ENCODE measurements around the gene EPS8L2. TPM values are rescaled to one million over a fixed set of nuclear protein-coding genes. Genes with fewer than 3 reads are reported as not detected.

Gene EPS8L2
- total and polyA plus RNA-seq, 9 of the 15 experiments (the other 6 are each of a cell fraction or from before 2014, with no cell fraction given): 0.75 to 17.0 (median 3.7) TPM

- TF ChIP-seq, protein P1, sequence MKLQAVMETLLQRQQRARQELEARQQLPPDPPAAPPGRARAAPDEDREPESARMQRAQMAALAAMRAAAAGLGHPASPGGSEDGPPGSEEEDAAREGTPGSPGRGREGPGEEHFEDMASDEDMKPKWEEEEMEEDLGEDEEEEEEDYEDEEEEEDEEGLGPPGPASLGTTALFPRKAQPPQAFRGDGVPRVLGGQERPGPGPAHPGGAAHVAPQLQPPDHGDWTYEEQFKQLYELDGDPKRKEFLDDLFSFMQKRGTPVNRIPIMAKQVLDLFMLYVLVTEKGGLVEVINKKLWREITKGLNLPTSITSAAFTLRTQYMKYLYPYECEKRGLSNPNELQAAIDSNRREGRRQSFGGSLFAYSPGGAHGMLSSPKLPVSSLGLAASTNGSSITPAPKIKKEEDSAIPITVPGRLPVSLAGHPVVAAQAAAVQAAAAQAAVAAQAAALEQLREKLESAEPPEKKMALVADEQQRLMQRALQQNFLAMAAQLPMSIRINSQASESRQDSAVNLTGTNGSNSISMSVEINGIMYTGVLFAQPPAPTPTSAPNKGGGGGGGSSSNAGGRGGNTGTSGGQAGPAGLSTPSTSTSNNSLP (IDR thresholded peaks at IDR 0.05; ENCODE audit: borderline replicate concordance, low read depth, low read length): no peak
Measured at GRCh38 chr11:745428-745827, 39.4 kb downstream of the EPS8L2 start (continued).

DNA sequence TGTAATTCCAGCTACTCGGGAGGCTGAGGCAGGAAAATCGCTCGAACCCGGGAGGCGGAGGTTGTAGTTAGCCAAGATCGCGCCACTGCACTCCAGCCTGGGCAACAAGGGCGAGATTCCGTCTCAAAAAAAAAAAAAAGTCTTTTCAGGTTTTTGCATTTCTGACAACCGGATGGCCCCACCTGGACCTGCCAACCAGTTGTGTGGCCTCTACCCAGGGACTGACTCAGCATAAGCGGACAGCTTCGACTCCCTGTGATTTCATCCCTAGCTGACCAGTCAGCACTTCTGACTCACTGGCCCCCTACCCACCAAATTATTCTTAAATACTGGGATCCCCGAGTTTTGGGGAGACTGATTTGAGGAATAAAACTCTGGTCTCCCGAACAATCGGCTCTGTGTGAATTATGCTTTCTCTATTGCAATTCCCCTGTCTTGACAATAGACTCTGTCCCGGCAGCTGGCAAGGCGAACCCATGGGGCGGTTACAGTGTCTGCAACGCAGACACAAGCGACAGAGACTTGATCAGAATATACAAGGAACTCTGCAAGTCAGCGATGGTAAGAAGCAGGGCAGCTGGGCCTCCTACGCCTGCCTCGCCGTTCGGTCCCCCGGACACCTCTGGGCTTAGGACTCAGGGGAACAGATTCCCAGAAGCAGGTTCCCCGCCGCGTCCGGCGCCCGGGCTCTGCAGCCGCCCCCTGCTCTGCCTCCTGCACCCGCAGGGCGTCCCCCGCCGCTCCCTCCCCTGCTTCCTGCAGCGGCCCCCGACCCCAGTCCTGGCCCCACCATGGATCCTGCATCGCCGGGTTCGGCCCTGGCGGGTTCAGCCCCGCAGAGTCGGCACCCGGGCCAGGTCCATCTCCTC is 40.5 kb downstream of the EPS8L2 start:
- peaks cover 29 to 54% of the 10 kb centered on the region in 2 experiments for H3K4me1 ChIP-seq (replicated peaks in 1 of 2; ENCODE audit: control insufficient read depth in 2 of 2, insufficient read depth in 2 of 2, low read length in 2 of 2)
- no peak for TF ChIP-seq ELF1 (tag; IDR thresholded peaks at IDR 0.05)
- TF ChIP-seq TGIF2 (CRISPR knock-in tag; IDR thresholded peaks at IDR 0.05): 0 out of 2 replicates have a peak, but pooled peaks have one; percentile 38
- no peak for TF ChIP-seq ZNF764 (CRISPR knock-in tag; IDR thresholded peaks at IDR 0.05; ENCODE audit: low read depth)
- peak; percentile 61; the same call in 1 of the 2 replicates for TF ChIP-seq MAFF (IDR thresholded peaks at IDR 0.05; ENCODE audit: low read length)
- TF ChIP-seq MEIS2 (IDR thresholded peaks at IDR 0.05; ENCODE audit: partially characterized antibody): no peak
- TF ChIP-seq MAFK (IDR thresholded peaks at IDR 0.05; ENCODE audit: low read length): peak; percentile 71
- TF ChIP-seq SLC30A9 (CRISPR knock-in tag; IDR thresholded peaks at IDR 0.05): no peak
- TF ChIP-seq CREB5 (CRISPR knock-in tag; IDR thresholded peaks at IDR 0.05): no peak
- TF ChIP-seq, protein P2, sequence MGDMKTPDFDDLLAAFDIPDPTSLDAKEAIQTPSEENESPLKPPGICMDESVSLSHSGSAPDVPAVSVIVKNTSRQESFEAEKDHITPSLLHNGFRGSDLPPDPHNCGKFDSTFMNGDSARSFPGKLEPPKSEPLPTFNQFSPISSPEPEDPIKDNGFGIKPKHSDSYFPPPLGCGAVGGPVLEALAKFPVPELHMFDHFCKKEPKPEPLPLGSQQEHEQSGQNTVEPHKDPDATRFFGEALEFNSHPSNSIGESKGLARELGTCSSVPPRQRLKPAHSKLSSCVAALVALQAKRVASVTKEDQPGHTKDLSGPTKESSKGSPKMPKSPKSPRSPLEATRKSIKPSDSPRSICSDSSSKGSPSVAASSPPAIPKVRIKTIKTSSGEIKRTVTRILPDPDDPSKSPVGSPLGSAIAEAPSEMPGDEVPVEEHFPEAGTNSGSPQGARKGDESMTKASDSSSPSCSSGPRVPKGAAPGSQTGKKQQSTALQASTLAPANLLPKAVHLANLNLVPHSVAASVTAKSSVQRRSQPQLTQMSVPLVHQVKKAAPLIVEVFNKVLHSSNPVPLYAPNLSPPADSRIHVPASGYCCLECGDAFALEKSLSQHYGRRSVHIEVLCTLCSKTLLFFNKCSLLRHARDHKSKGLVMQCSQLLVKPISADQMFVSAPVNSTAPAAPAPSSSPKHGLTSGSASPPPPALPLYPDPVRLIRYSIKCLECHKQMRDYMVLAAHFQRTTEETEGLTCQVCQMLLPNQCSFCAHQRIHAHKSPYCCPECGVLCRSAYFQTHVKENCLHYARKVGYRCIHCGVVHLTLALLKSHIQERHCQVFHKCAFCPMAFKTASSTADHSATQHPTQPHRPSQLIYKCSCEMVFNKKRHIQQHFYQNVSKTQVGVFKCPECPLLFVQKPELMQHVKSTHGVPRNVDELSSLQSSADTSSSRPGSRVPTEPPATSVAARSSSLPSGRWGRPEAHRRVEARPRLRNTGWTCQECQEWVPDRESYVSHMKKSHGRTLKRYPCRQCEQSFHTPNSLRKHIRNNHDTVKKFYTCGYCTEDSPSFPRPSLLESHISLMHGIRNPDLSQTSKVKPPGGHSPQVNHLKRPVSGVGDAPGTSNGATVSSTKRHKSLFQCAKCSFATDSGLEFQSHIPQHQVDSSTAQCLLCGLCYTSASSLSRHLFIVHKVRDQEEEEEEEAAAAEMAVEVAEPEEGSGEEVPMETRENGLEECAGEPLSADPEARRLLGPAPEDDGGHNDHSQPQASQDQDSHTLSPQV (IDR thresholded peaks at IDR 0.05): 0 out of 2 replicates have a peak, but pooled peaks have one; percentile 14
- TF ChIP-seq EGR1 (conservative IDR thresholded peaks at IDR 0.05): peak; percentile 12; the same call in 1 of the 2 replicates
- TF ChIP-seq ZNF717 (CRISPR knock-in tag; IDR thresholded peaks at IDR 0.05): no peak

More for the DNA sequence above, 40.5 kb downstream of the EPS8L2 start:
- intact Hi-C loops (cut with micrococcal nuclease) (no loop called here), in situ Hi-C loops (cut with MboI) (no loop called here)
- H3K4me3 ChIP-seq: peak overlapping the region; percentile 100
- FAIRE-seq (peak; percentile 15), ATAC-seq (peak; percentile 32), DNase-seq (ENCODE audit: extremely low read depth in 1 of 4, low spot score in 3 of 4) (peak in 1 of 4 experiments; percentile 53)
- CTCF ChIA-PET (ENCODE audit: low intra/inter-chr PET ratio): interaction anchor here (1.8 kb wide), 1 partner anchor 19 kb away, joined by 3 read pairs; no protein-coding TSS in a partner anchor
- peak overlapping the region; percentile 99; the same call in 2 of the 3 replicates for H3K27ac ChIP-seq (ENCODE audit: extremely low read depth, low read depth, low read length)
- H3K4me2 ChIP-seq (ENCODE audit: insufficient read depth, low read length): peak overlapping the region; percentile 94
- no peaks in the 10 kb centered on the region for H3K9me3 ChIP-seq (replicated peaks; ENCODE audit: control insufficient read depth, insufficient read depth, low read depth, low read length)
- H3K36me3 ChIP-seq (ENCODE audit: control insufficient read depth, insufficient read depth, low read length): peaks cover 28% of the 10 kb centered on the region
- BruUV-seq (replicated peaks): TSS peak; percentile 78
- peak overlapping the region; percentile 92 to 100; a peak in 3 of 4 replicates for H3K9ac ChIP-seq (ENCODE audit: insufficient read depth in 1 of 2, low read depth in 2 of 2, low read length in 2 of 2)
- POLR2A ChIA-PET: interaction anchor here (0.6 to 7.4 kb wide), 14 partner anchors 9 to 524 kb away, joined by 3 to 88 read pairs (median 4); no protein-coding TSS in a partner anchor
- no peaks in the 10 kb centered on the region for H3K27me3 ChIP-seq (ENCODE audit: control insufficient read depth in 2 of 2, insufficient read depth in 2 of 2, low read length in 2 of 2)
- WGBS (ENCODE audit: insufficient coverage, low coverage, missing lambda C conversion rate): 25% methylated on average over 39 of the region's 46 CpGs
- H3K79me2 ChIP-seq (ENCODE audit: control insufficient read depth, insufficient read depth, low read length): peaks cover 43% of the 10 kb centered on the region
- H3K9me1 ChIP-seq (ENCODE audit: control insufficient read depth, insufficient read depth, low read length): peaks cover 3% of the 10 kb centered on the region
- H2AFZ ChIP-seq (ENCODE audit: low read depth, low read length): peak overlapping the region; percentile 82
- H4K20me1 ChIP-seq (replicated peaks; ENCODE audit: control insufficient read depth, insufficient read depth, low read length): peaks cover 17% of the 10 kb centered on the region; the same call in 1 of the 2 replicates
